HG03039 (cell line): ENCODE results near the gene MYL3.

Experiments
- ATAC-seq: cut with Tn5 transposase; IDR thresholded peaks from one replicate; pipeline ENCODE4 v1.9.1; 2021; ENCODE audit warnings: mild to moderate bottlenecking, moderate library complexity; ENCODE audit not compliant: unreplicated experiment

The MYL3 gene

GRCh38 chr3:46883054-46883829, 20.0 kb upstream of the MYL3 start:
- no peak for ATAC-seq

- ATAC-seq = no peak
Observed at GRCh38 chr3:46882377-46883053, 19.3 kb upstream of the MYL3 start.

- ATAC-seq = no peak
Observed at GRCh38 chr3:46881596-46882376, 18.5 kb upstream of the MYL3 start.

- no peak for ATAC-seq
Observed at GRCh38 chr3:46880884-46881595, 17.8 kb upstream of the MYL3 start.

DNA sequence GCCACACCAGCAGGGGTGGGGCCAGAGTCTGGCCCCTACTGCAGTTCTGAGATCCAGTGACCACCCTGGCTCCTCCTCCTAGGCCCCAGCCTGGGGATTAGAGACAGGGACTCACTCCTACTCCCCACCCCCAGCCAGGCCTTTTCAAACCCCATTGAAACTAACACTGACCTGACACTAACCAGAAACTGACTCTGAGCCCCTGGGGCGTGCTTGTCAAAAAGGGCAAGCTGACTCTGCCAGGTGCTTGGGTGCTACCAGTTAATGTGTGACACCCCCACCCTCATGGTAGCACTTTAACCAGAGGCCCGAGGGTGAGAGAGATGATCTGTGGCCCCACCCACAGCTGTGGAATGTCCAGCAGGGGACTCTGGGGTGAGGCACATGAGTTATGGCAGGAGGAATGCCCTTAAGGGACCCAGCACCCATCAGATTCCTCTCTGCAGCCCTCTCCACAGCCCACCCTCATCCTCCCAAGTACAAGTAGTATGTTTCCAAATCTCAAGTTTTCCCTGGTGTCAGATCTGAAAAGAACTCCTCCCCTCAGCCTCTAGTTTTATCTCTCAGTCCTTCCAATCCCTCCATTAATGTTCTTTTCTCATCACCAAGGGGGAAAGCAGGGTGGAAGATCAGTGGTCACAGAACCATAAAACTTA, 15.7 kb upstream of the MYL3 start:
- ATAC-seq = no peak

DNA sequence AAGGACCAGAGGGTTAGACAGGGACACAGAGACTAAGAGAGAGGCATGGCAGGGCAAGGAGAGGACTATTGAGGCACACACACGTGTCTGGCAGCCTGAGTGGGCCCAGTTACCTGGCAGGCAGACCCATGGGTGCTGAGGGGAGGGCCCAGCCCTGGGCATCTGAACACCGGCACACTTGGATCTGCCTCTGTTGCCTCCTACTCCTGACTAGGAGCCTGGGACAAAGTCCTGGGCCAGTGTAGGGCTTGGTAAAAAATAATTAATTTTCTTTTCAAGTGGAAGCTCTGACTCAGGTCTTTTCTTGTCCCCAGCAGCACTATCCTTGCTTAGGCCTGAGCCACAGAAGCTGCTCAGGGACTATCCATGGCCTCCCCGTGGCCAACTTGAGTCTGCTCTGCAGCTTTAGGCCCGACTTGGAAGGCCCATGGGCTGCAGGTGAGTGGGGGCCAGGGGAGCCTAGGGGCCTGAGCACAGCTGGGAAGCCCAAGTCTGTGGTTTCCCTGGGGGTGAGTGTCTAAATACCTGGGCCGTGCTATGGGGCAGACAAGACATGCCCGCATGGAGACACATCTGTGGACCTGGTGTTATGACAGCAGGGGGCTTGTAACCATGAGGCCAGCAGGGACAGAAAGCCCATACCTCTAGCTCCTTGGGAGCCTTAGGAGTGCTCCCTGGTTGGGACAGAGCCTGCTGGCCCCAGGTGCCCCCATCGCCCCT, 14.3 kb upstream of the MYL3 start, which contains the start of gene PTH1R:
Gene PTH1R, plus strand, starts transcription at position 316 of the 720 bp plus-strand sequence. CDS start 5,839 bp downstream, outside the sequence.
- no peak for ATAC-seq

DNA sequence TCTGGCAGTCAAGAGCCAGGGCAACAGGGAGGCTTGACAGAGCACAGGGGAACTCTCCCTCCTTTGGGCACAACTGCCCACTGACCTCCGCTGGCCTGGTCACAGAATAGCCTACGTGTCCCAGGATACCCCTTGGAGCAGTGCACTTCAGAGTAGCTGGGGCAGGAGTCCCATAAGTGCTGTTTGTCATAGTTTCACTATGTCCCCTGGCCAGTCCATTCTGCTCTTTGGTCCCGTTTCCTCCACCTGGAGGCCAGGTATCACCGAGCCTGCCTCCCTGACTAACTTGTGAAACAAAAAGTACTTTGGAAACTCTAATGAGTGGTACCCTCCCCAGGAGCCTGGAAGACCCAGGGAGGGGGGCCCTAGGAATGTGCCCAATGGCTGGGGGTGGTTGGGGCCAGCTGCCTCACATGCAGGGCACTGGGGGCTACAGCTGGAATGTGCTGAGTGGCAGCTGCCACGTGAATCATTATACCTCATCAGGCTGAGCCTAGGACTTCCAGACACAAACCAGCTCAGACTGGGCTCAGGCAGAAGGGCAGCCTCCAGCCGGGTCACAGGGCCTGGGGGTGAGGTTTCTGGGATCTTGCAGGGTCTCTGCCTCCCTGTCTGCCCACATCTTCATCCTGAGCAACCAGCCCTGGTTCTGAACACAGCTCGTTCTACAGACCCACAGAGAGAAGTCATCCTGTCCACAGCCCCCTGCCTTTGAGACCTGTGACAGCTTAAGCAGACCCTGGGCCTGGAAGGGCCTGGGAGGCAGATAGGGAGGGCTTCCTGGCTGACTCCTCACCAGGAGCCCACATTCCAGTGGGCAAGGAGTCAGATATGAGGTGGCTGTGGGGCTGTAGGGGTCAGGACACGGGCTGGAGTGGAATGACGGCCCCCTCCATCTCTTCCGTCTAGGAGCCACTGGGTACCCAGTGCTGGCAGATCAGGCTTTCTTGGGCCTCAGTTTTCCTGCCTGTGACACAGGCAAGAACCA, 13.4 kb upstream of the MYL3 start:
- no peak for ATAC-seq

- ATAC-seq = no peak
Observed at GRCh38 chr3:46875560-46875959, 12.3 kb upstream of the MYL3 start.

DNA sequence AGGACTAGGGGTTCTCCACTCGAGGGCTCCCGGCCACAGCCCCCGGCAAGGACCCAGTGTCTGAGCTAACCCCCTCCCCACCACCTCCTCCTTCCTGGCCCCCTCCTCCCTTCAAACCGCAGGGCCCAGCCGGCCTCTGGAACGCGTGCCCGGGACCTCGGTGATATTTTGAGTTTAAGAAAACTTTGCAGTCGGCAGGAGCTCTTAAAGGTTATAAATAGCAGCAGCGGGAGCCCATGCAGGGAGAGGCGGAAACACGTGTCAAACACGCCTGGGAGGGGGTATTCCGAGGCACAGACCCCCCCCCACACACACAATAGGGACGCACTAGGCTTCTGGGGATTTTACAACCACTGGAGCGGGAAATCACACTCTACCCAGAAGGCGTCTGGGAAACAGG, 11.2 kb upstream of the MYL3 start:
- no peak for ATAC-seq

DNA sequence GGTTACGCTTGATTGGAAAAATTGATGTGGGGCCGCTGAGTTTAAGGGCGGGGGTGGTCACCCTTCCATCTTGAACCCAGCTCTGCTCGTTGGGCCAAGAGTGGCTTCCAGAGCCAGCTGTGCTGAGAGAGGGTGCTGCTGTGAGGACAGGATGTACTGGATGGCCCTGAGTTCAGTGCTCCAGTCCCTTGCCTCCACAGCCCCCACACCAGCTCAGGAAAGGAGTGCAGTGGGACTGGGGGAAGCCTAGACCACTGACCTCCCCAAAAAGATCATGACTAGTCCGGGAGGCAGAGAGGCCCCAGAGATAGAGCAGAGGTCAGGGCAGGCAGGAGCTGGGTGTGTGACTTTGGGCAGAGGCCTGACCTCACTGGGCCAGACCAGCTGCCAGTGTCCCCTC, 10.3 kb upstream of the MYL3 start:
- ATAC-seq = no peak

DNA sequence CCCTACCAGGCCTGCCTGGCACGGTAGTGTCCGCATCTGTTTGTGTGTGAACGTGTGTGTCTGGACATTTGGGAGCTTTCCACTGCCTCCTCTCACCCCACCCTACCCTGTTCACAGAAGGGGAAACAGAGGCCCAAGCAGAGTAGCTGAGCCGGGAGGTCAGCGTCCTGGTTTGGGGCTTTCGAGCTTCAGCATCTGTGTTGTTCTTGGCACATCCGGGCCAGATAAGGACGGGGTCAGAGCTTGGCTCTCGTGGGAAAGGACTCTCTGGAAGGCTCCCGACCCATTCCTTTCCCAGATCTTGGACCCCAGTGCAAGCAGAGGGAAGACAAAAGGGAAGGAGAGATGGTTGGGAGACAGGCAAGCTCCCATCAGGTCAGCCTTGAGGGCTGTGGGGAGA, 8.0 kb upstream of the MYL3 start:
- ATAC-seq = no peak

DNA sequence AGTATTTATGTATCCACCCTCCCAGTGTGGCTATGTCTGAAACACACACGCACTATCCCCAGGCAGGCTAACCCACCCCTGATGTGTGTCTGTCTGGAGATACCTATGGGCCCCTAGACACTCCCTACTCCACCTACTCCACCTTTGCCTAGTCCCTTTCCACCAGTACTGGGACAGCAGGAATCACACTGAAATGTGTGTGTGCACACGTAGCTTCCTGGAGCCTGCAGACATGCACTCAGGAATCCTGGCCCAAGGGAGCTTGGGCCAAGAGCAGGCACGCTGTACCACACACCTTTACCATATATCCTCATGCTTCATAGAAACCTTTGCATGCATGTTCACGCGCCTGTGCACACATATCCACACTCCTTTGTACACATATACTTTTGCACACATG, 7.4 kb upstream of the MYL3 start:
- no peak for ATAC-seq

DNA sequence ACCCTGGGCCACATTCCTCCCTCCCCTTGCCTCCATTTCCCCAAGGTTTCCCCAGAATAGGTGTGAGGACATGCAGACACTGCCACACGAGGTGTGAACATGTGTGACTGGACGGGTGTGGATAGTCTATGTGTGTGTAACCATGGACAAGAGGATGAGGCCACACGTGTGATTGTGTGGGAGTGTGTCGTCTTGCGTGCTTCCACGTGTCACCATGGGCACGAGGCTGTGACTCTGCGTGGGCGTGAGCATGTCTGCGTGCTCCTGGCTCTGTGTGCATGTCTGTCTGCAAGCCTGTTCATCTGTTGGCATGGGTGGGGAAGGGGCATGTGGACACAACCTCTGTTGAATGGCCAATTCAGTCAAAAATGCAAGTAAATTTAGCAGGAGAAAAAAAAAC, 6.2 kb upstream of the MYL3 start:
- ATAC-seq = no peak

GRCh38 chr3:46868948-46869347, 5.7 kb upstream of the MYL3 start:
- no peak for ATAC-seq

DNA sequence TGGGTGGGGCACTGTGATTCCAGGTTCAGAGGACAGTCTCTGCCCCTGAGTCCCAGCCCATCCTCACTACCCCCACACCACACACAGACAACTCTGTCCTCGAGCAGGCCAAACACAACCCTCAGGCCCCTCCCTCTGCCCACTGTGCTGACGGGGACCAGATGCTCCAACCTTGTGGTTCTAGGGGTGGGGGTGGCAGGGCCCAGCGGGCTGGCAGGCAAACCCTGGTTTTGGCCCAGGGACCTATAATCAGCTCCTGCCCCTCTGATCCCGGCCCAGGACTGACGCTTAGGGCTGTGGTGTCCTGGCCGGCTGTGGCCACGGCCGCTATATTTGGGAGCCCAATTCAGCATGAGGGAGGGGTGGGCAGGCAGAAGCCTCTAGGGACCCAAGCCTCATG, 5.0 kb upstream of the MYL3 start:
- no peak for ATAC-seq

GRCh38 chr3:46867550-46867898, 4.3 kb upstream of the MYL3 start:
- ATAC-seq = no peak

DNA sequence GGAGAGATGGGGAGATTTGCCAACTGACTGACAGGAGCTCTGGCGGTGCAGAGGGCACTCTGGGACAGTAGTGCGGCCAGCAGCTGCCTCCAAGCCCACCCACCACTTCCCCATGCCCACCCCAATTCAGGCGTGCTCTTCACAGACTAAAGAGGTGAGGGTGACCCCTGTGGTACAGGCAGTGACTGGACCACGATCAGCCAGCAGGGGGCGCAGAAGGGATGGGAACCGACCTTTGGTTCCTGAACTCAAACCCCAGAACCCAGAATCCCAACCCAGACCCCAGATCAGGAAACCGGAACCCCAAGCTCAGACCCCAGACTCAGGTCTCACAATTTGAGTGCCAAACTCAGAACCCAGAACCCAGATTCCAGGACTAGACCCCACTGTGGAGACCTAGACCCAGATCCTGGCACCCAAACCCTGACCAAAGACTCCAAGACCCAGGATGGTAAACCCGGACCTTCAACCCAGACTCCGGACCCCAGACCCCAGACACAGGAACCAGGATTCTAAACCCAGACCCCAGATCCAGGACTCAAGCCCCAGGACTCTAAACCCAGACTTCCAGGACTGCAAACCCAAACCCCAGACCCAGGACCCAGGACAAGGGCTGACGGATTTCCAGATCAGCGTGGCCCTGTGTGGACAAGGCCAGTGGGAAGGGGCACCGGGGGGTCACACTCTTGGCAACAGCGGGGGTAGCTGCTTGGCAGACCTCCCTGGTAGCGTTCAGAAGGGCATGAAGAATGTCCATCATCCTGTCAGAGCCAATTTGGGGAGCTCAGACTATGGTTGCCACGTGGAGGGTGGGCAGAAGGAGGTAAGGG, 3.7 kb upstream of the MYL3 start:
- no peak for ATAC-seq

GRCh38 chr3:46866032-46866595, 2.9 kb upstream of the MYL3 start:
- no peak for ATAC-seq
